NCI-H2227 (cell line): Measurements from ENCODE around the gene PTPRG.

Experiments
- DNase-seq: peaks from one replicate; lab custom pipeline; 2025; ENCODE audit not compliant: unreplicated experiment; lab: John Stamatoyannopoulos, UW

Gene PTPRG

DNA sequence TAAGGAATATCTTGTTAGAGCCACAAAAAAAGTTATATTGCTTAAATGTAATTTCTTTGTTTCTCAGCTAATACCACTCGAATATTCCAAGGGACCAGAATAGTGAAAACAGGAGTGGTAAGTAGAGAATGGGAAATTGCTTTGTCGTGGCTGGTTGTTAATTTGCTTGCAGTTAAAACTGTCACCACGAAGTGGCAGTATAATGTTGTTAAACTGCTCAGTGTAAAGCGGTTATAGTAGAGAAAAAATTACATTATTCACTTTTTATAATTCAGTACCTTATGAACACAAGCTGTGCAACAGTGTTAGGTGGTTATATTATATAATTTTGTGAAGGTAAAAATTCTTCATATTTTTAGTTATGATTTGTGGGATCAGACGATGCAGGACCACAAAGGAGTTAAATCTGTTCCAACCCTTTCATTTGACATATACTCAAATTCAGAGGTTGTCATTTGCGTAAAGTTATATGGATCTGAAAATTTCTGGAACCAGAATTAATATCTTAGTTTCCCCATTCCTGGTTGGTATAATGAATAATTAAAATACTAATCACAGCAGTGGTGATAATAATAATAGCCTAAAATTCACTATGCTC is 640.2 kb downstream of the PTPRG start:
- DNase-seq, result peak; percentile 45

DNA sequence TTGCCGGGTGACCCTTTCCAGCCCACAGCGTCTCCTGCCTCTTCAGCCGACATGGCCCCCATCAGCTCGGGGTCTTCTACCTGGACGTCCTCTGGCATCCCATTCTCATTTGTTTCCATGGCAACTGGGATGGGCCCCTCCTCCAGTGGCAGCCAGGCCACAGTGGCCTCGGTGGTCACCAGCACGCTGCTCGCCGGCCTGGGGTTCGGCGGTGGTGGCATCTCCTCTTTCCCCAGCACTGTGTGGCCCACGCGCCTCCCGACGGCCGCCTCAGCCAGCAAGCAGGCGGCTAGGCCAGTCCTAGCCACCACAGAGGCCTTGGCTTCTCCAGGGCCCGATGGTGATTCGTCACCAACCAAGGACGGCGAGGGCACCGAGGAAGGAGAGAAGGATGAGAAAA is 641.8 kb downstream of the PTPRG start:
- DNase-seq, result no peak

DNA sequence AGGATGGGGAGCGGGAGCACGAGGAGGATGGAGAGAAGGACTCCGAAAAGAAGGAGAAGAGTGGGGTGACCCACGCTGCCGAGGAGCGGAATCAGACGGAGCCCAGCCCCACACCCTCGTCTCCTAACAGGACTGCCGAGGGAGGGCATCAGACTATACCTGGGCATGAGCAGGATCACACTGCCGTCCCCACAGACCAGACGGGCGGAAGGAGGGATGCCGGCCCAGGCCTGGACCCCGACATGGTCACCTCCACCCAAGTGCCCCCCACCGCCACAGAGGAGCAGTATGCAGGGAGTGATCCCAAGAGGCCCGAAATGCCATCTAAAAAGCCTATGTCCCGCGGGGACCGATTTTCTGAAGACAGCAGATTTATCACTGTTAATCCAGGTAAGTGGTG is 642.2 kb downstream of the PTPRG start:
- no peak for DNase-seq

DNA sequence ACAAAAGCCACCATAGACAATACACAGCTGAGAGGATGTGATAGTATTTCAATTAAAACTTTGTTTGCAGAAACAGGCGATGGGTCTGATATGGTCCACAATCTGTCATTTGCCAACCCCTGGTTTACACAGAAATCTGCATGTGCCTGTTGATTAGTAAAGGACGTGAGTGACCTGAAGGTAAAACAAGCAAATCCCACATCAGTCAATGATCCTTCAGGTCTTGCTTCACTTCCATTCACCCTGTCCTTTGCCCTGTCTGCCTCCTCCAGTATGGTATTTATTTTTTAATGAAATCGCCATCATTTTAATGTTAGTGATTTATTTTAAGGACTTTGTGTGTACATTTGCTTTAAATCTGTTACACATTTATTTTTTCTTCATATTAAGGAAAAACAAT is 645.8 kb downstream of the PTPRG start:
- no peak for DNase-seq

DNA sequence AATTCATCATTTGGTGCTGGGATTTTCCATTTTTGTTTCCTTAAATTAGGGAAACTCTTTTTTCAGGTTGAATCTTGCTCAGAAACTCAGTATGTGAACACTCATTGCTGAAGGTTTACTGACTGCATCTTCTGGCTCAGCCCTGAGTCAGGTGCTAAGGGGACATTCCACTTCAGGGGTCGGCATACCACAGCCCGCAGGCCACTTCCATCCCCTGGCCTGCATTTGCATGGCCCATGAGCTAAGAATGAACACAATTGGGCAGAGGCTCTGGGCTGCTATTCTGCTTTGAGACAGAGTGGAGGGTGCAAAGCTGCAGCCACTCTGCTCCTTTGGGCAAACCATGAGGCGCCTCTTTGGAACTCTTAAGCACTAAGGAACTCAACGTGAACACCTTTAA is 647.0 kb downstream of the PTPRG start:
- no peak for DNase-seq

DNA sequence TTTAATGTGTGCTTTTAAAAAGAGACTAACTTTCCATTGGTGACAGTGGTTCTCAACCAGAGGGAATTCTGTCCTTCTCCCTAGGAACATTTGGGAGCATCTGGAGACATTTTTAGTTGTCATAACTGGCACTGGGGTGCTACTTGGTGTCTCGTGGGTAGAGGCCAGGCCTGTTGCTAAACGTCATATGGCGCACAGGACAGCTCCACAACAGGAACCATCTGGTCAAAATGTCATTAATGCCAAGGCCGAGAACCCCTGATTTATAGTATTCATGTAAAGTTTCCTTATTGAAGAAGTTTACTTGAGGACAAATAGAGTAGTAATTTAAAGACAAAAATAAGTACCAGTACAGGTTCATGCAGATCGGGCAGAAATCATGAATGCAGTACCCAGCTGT is 647.7 kb downstream of the PTPRG start:
- no peak for DNase-seq

DNA sequence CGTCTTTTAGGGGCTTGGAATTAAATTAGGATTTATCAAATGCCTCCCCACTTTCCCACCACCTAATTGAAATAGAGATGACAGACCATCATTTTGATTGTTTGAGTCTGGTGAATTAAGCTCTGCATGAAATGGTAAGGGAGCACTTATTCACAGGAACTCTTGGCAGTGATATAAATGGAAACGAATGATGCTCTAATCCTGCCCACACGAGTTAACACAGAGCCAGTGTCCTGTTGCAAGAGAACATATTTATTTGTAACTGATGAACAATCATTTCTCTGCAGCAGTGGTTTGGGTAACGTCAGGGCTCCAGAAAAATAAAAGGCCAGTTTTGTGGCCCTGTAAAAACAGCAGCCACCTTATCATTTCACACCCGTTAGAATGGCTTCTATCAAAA is 648.6 kb downstream of the PTPRG start:
- no peak for DNase-seq

DNA sequence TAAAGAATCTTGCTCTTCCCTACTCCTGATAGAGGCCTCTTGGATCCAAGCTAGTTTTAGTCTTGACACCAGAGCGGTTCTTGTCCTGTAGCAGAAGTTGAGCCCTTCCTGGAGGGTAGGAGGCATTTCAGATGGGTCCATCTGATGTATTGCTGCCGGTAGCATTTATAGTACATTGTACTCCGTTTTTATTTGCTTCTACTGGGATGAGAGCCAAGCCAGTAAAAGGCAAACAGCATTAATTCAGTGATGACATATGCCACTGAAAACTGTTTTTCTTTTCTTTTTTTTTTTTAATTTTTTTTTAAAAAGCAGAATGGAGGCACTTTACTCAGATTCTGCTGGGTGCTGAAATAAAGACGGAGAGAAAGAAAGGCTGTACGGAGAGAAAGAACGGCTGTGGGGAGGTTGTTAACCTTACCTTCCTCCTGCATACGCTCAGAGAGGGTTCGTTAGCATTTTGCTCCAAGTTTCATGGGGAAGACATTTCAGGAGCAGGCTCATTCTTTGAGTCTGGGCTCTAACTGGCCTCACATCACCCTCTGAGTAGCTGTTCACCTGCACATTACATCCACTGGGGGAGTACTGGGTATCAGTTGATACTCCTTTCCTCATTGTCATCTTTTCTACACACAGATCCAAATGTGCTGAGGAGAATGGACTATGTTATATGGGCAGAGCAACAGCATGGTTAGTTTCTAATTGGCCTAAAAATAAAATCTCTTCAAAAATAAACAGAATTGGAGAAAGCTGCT is 650.5 kb downstream of the PTPRG start:
- no peak for DNase-seq

DNA sequence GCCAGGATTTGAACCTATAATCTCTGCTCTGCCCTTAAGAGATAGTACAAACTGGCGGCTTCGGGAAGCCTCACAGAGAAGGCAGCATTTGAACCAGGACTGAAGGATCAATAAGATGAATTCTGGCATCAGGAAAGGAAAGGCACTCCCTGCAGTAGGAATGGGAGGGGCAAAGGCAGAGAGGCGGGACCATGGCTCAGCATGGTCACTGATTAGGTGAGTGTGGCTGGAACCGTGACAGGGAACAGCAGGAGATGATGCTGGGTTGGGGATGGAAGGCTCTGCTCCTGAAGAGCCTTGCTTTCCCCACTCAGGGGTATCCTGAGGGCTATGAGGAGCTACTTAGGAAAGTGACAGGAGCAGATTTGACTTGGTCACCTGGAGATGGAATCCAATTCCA is 653.5 kb downstream of the PTPRG start:
- DNase-seq, result no peak

DNA sequence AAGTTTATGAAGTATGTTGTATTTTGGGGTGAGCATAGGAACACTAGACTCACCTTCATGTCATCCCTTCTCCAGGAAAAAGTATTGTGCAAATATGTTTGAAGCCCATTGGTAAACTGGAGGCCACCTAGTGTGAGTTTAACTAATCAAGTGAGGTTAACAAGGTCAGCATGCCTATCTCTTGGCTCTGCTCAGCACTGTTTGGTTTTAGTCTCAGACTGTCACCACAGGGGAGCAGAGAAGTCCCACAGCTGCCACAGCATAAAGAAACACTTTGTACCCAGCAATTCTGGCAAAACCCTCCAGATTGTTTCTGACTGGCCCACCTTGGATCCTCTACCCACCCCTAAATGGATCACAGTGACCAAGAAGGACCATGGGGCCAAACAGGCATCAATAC is 659.2 kb downstream of the PTPRG start:
- DNase-seq, result no peak

DNA sequence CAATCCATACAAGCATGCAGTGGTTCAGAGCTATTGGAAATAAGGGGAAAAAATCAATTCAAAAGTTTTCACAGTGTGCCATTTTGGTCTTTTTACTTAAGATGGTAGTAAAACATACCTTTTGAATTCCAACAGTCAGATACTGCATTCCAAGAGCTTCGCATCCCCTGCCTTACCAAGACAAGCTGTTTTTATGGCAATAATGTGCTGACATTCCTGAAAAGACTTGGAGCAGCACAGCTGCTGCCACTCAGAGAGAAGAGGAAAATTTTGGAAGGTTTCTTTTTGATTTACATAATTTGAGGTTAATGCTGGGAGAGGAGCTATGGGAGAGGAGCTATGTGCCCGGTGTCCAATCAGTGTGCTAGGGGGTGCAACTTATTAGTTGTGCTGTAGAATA is 663.7 kb downstream of the PTPRG start:
- no peak for DNase-seq

DNA sequence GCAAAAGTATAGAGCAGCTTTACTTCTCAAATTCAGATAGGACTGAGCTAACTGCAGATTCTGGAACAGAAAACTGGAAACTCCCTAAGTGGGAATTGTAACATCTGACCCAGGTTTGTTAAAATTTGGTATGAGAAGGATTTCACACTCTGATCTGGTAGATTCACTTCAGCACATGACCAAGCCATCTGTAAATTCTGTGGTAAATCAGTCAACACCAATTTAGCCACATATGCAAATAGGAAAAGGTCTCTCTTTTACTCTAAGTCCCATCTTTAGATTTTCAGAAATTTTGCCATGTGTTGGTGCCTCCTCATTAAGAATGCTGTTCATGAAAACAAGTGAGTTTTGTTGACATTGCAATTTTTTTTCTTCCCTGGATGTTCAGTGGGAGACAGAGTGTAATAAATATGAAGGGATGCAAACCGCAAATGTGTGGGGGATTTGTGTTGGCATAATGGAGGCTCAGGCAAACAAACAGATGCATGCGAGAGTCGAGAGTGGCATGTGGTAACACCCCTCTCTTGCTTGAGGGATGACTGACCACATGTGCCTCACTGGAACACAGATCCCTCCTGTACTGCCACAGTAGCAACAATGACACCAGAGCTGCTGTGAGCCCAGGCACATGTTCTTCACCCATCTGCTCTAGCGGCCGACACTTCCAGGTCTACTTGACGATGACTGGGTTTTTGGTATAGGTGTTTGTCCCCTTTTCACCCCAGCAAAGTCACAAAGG is 665.4 kb downstream of the PTPRG start:
- DNase-seq, result no peak

DNA sequence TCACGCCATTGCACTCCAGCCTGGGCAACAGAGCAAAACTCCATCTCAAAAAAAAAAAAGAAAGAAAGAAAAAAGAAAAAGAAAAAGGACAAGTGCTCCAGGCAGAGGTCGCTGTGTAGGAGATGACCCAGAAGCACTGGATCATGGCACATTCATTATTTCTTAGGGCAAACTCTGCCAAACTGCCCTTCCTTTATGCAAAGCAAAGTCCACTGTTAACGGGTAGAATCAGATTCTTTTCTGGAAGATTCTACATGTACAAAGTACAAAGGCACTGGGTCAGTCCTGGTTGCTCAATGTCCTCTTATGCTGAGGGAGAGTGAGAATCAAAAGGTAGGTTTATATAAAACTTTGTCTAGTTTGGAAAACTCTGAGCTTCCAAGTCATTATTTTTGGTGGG is 667.1 kb downstream of the PTPRG start:
- no peak for DNase-seq

DNA sequence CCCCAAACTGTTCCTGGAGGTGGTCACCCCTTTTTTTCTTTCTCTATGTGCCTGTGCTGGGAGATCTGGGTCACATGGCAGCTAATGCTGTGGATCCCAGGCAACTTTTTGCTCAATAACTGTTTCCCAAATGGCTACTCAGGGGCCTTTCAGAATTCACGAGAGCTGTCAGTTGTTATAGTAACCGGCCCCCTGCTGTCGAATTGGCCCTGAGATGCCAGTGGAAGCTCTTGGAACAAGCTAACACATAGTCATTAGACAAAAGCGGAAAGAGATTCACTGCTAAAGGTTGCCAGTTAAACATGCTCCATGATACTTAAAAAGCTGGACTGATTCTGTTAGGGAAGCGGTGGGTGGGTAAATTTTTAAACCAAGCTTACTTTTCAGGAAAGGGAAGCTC is 667.8 kb downstream of the PTPRG start:
- peak; percentile 79 for DNase-seq

DNA sequence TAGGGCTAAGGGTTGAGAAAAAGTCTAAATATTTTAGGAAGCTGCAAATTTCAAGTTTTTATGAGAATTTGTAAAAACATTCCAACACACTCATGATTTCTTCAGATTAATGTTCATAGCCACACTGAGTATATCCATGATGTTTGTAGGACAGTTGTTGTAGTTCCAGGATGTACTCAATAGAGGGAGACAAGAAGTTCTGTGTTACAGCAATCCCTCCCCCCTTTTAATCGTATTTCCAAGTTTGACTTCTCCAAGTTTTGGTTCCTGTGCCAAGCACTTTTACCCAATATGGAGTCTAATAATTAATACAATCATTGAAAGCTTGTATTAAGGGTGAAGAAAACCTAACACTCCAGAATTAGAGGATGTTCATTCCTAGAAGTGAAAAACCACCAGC is 668.5 kb downstream of the PTPRG start:
- DNase-seq, result peak; percentile 46

DNA sequence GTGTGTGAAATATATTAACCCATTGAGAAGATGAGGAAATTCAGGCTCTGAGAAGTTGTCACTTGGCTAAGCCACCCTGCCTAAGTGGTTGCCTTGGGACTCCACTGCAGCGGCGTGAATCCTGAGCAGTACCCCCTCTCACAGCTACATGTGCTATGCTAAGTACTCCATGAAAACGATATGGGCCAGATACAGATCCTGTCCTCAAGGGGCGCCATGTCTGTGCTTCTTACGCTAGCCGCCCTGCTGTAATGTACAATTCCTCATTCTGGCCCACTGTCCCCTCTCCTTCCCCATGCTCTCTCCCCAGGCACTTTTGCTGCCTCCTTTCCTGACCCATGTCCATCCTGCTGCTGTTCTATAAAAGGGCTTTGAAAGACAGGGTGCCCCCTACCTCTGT is 671.7 kb downstream of the PTPRG start:
- DNase-seq, result no peak

DNA sequence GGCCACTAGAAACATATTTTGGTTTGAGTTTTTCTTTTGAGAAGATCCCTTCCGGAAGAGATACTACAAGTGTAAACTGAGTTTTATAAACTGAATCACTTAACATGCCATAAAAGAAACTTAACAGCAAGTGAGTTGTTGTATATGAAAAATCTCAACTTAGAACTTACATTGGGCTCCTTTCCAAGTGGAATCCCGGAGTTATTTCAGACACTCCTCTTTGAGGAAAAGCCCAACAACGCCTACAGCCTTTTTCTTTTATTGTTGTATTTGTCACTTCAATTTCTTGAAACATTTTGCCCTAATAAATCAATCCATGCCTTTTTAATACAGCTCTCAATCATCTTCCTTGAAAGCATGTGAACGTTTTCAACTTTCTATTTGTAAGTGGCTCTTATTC is 674.6 kb downstream of the PTPRG start:
- DNase-seq, result no peak

DNA sequence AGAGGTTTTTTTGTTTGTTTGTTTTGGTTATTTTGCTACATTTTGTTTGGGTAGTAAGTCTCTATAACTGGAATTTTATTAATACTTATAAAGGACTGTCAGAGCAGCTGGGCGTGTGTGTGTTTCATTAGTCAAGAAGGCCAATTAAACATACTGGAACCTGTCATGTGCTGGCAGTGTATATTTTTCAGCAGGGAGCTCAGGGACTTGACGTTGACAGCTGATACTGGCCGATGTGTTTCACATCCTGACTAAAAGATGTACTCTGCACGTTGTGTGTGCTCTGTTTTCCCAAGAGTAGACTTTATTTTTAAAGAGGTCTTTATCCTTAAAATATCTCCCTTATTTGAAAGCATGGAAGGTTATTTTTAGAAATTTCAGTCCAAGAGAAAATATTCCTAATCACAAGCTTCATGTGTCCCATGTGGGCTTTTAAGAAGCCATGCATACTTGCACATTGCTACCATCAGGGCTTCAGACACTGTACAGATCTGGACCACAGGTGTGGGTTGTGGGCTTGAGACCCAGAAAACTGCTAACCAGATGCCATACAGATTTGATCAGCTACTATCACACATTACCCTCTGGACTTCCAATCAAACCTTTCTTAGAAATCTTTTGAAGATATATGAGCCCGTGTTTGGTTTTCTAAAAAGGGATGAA is 676.0 kb downstream of the PTPRG start:
- no peak for DNase-seq

DNA sequence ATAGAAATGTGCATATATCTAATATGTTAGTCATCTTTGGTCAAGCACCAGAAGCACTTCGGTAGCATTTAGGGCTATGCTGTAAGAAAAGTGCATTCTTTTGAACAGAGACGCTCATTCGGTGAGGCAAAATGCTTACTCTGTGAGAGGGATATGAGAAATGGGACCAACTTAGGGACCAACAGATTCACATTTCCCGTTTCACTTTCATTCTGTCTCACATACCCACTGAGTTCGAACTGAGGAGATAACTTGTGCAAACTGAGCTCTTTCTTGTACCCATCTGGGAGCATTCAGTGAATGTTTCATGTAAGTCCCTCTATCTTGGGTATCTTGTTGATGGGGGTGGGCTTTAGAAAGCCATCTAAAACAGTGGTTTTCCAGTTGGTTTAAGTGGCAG is 676.6 kb downstream of the PTPRG start:
- no peak for DNase-seq

DNA sequence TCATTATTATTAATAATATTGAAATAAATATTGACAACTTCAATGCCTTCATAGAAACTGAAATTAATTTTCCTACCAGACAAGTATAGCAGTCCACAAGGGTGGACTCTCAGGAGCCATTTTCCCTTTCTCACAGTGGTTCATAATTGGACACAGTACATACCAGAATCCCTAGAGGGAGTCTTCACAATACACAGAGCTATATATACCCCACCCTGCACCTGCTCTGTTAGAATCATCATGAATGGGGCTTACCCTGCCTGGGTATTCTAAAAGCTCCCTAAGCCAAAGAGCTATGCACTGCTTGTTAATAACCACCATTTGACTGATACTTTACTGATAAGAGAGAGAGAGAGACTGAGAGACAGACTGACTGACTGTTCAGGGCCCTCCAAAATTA is 677.1 kb downstream of the PTPRG start:
- no peak for DNase-seq

DNA sequence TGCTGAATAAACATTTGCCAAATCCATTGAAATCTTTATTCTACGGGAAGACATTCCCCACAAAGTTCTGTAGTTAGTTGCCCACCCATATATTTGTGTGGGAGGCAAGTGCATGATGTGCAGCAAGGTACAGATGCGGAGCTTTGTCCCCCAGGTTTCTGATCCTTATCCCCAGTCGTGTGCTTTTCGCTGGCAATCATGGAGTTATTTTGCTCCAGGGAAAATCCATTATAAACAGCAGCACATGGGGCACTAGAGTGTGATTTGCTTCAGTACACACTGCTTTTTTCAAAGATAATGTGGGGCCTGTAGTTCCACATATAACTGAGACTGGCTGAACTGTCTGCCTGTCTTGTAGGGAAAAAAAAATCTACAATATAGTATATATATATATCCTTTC is 679.9 kb downstream of the PTPRG start:
- DNase-seq, result peak; percentile 22
